Neural progenitor cell (in vitro differentiated cells): ENCODE results near the gene CASTOR1.

Experiments used
- CTCF ChIP-seq: fragments of 200-600 bp; sonication (generic); IDR thresholded peaks from 2 replicates; pipeline ENCODE4 v1.5.1; 2017; ENCODE audit warnings: antibody characterized with exemption, mild to moderate bottlenecking
- EZH2 ChIP-seq: fragments of 200-600 bp; sonication (generic); IDR thresholded peaks from 2 replicates; pipeline ENCODE4 v1.6.1; 2017; ENCODE audit warnings: antibody characterized with exemption, mild to moderate bottlenecking, moderate library complexity

GRCh38 chr22:30293026-30293425 lies 3.7 kb upstream of the CASTOR1 start:
- TF ChIP-seq EZH2 = no peak
- no peak for TF ChIP-seq CTCF
